ENCODE data around the gene MEGF11.

The MEGF11 gene

DNA sequence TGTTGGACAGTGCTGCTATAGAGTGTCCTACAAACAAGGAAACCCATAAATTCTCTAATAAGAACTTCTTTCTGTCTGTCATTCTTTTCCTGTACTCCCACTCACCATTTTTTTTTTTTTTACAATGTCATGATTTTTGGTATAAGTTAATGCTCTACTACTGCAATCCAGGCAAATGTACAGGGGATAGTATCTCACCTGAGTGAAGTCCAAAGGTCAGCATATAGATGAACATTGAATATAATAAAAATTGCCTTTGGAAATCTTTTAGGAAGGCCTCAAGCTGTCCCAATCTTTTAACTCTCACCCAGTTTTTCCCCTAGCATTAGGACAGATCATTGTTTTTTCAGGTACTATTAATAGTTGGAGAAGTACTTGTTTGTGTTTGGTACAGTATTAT is 405.6 kb downstream of the MEGF11 start:
- no peak for DNase-seq (ENCODE audit: low read depth)

DNA sequence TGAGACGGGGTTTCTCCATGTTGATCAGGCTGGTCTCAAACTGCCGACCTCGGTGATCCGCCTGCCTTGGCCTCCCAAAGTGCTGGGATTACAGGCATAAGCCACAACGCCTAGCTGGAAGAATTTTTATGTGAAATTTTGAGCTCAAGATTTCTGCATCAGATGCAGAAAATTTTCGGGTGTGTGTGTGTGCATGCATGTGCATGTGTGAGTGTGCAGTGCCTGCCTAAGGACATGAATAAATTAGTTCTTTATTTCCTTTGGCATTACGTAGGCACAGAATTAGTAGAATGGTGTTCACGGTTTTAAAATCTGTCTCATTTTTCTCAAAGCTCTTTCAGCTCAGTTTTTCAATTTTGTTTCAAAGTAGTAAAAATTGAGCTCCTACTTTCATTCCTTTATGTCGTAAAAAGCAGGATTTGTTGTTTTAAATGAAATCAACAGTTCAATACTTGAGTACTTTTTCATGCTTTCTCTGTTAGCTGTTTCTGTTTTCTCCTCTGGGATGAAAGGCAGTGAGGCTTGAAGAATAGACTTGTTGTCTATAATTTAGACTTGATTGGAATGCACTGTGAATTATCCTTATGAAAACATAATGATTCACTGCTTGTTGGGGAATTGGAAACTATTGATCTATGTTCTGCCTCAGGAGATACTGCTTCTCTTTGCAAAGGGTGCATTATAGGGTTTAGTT is 407.6 kb downstream of the MEGF11 start:
- DNase-seq (ENCODE audit: low read depth) = no peak
